ENCODE results near the gene FBXW5.

DNA sequence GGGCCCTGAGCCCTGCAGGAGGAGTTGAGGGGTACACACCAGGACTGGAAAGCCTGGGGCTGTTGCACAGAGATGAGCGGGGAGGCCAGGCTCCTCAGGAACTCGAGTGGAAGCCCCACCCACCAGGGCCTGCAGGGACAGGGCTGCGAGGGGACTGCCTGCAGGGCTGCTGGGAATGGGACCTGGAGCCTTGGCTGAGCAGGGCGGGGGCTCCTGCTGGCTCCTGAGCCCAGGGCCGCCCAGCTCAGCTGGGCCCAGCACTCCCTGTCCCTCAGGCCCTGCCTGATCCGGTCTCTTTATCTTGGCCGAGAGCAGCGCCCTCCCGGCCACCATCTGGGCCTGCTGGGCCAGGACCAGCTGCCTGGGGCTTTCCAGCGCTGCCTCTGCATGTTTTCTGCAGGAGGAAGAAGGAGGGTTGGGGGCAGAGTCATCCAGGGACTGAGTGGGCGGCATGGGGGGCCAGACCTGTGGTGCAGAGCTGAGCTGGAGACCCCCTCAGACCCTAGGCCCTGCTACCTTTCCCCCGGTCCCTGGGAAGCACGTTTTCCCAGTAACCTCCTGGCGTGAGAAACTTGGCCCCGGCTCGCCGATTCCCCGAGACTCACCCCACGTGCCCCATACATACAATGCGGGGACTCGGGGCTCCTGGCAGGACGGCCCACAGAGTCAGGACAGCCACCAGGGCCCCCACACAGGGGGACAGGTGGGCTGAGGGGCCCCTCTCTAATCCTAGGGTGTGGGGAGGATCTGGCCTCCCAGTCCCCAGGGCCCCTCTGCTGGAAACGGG, 16.9 kb upstream of the FBXW5 start:
- TF ChIP-seq CTCF (IDR thresholded peaks at IDR 0.05; ENCODE audit: low read depth, low read length) (no peak), EZH2phosphoT487 (IDR thresholded peaks at IDR 0.05; ENCODE audit: low read depth) (no peak)
